A673 (cell line): ENCODE measurements around the gene WHRN.

Experiments used
- EZH2 ChIP-seq: fragments of 200-600 bp; sonication (generic); IDR thresholded peaks from 2 replicates; pipeline ENCODE4 v1.6.1; 2017; ENCODE audit warnings: borderline replicate concordance, low read depth, mild to moderate bottlenecking, mixed read lengths, antibody characterized with exemption, low read length; ENCODE audit not compliant: poor library complexity, severe bottlenecking
- TF ChIP-seq, protein P1 (sequence below): fragments of 300-800, 200-600 bp; sonication (generic); conservative IDR thresholded peaks from 2 replicates; pipeline ENCODE4 v1.5.1; 2017; ENCODE audit warnings: low read depth, mild to moderate bottlenecking, antibody characterized with exemption, low read length, moderate library complexity, mixed read lengths

- TF ChIP-seq, protein P1, sequence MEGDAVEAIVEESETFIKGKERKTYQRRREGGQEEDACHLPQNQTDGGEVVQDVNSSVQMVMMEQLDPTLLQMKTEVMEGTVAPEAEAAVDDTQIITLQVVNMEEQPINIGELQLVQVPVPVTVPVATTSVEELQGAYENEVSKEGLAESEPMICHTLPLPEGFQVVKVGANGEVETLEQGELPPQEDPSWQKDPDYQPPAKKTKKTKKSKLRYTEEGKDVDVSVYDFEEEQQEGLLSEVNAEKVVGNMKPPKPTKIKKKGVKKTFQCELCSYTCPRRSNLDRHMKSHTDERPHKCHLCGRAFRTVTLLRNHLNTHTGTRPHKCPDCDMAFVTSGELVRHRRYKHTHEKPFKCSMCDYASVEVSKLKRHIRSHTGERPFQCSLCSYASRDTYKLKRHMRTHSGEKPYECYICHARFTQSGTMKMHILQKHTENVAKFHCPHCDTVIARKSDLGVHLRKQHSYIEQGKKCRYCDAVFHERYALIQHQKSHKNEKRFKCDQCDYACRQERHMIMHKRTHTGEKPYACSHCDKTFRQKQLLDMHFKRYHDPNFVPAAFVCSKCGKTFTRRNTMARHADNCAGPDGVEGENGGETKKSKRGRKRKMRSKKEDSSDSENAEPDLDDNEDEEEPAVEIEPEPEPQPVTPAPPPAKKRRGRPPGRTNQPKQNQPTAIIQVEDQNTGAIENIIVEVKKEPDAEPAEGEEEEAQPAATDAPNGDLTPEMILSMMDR = no peak
- no peak for TF ChIP-seq EZH2
Measured at GRCh38 chr9:114475412-114476135, 29.7 kb downstream of the WHRN start.
